Tibial nerve (tissue), 4 donors: ENCODE measurements around the gene ZNF554.

Experiments used
- CTCF ChIP-seq, 5 experiments: fragments of 200-600 bp in 3 of 5; fragments of 450-650 bp in 2 of 5; sonication (generic) in 3 of 5; IDR thresholded peaks; one replicate each; pipeline ENCODE4 v1.5.1; 2016 to 2019; ENCODE audit warnings: antibody characterized with exemption in 5 of 5, mild to moderate bottlenecking in 3 of 5, moderate library complexity in 2 of 5
- EP300 ChIP-seq, 2 donors: sonication (generic); formaldehyde crosslinking; IDR thresholded peaks; one replicate each; pipeline ENCODE4 v1.6.1; 2017; ENCODE audit warnings: antibody characterized with exemption in 2 of 2, mild to moderate bottlenecking in 1 of 2
- POLR2A ChIP-seq, 2 donors: fragments of 450-650 bp; IDR thresholded peaks; one replicate each; pipeline ENCODE4 v1.6.1; 2017; ENCODE audit warnings: antibody characterized with exemption in 2 of 2, mild to moderate bottlenecking in 2 of 2, moderate library complexity in 2 of 2

- TF ChIP-seq CTCF (IDR thresholded peaks at IDR 0.05) (no peak), POLR2A (IDR thresholded peaks at IDR 0.05) (no peak), EP300 (IDR thresholded peaks at IDR 0.05) (no peak)
Measured at GRCh38 chr19:2810141-2811091, 9.3 kb upstream of the ZNF554 start.
